HG03354 (cell line): ENCODE results near the gene OR9Q1.
"Not testable (repeated sequence)": the region's sequence is repeated elsewhere in the genome, so short reads cannot be mapped to it uniquely, and the experiment has no call there.

Experiments used
- ATAC-seq: cut with Tn5 transposase; IDR thresholded peaks from one replicate; pipeline ENCODE4 v1.9.1; 2021; ENCODE audit warnings: mild to moderate bottlenecking; ENCODE audit not compliant: unreplicated experiment, poor library complexity, severe bottlenecking

The OR9Q1 gene, protein sequence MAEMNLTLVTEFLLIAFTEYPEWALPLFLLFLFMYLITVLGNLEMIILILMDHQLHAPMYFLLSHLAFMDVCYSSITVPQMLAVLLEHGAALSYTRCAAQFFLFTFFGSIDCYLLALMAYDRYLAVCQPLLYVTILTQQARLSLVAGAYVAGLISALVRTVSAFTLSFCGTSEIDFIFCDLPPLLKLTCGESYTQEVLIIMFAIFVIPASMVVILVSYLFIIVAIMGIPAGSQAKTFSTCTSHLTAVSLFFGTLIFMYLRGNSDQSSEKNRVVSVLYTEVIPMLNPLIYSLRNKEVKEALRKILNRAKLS

GRCh38 chr11:58023435-58023931 is at the start of gene OR9Q1:
OR9Q1 (plus strand) TSS chr11:58023881; CDS start chr11:58179445, 155,564 bp downstream.
- ATAC-seq = no peak

- no peak for ATAC-seq
These were observed 49.5 kb upstream of the OR9Q1 start for GRCh38 chr11:57974132-57974531.

- ATAC-seq = no peak
These were observed 48.7 kb upstream of the OR9Q1 start for GRCh38 chr11:57974848-57975601.

- ATAC-seq = no peak
These were observed 46.0 kb upstream of the OR9Q1 start for GRCh38 chr11:57977709-57978108.

- ATAC-seq = no peak
These were observed 44.8 kb upstream of the OR9Q1 start for GRCh38 chr11:57978686-57979531.

GRCh38 chr11:57979532-57980079 is 44.1 kb upstream of the OR9Q1 start:
- ATAC-seq = no peak

DNA sequence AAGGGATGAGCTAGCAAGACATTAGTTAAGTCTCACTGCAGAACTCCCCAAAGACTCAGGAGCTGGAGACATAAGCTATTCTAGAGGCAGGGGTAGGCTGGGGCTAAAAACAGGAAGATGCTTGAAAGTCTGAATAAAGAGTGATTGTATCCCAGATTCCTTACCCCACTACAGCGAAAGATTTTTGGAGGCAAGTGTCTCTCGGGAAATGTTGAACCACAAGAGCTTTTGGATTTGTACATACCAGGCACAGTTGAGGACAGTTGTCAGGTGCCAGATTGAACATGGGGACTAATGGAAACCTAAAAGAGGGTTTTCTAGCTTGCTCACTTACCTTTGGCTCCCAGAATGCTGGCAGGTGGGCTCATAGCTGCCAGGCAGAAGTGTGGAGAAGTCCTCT is 43.5 kb upstream of the OR9Q1 start:
- no peak for ATAC-seq

- no peak for ATAC-seq
These were observed 42.1 kb upstream of the OR9Q1 start for GRCh38 chr11:57981536-57981935.

DNA sequence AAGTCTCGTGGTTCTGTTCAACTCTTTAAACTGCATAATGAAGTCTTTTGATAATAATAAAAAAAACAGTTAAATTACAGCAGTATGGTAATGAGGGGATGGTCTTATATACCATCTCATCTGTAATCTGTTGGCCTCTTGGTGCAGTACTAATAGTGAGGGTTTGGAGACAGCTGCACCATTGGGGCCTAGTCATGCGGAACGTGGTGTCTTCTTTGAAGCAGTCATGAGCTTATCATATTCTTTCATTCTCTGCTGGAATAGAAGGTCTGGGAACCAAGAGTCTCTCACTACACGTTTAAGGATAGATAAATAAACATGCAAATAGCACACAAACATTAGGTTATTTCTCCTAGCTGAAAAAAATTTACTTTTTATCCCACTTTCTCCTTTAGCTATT is 40.9 kb upstream of the OR9Q1 start:
- no peak for ATAC-seq

GRCh38 chr11:57983191-57983590 is 40.5 kb upstream of the OR9Q1 start:
- no peak for ATAC-seq

DNA sequence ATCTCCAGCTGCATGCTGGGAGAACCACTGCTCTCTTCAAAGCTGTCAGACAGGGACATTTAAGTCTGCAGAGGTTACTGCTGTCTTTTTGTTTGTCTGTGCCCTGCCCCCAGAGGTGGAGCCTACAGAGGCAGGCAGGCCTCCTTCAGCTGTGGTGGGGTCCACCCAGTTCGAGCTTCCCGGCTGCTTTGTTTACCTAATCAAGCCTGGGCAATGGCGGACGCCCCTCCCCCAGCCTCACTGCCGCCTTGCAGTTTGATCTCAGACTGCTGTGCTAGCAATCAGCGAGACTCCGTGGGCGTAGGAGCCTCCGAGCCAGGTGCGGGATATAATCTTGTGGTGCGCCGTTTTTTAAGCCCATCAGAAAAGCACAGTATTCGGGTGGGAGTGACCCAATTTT is 24.2 kb upstream of the OR9Q1 start:
- not testable (repeated sequence) for ATAC-seq

GRCh38 chr11:58000021-58000420 is 23.7 kb upstream of the OR9Q1 start:
- ATAC-seq = not testable (repeated sequence)

DNA sequence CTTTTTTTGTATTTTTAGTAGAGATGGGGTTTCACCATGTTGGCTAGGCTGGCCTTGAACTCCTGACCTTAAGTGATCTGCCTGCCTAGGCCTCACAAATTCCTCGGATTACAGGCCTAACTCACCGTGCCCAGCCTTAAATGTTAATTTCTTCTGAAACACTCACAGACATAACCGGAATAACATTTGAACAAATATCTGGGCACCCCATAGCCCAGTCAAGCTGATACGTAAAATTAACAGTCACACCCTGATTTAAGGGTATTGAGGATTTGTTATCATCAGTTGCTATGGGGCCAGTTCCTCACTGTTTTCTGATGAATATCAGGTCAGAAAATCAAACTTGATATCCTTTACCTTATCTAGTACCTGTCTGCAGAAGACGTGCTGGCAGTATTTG is 23.0 kb upstream of the OR9Q1 start:
- no peak for ATAC-seq

DNA sequence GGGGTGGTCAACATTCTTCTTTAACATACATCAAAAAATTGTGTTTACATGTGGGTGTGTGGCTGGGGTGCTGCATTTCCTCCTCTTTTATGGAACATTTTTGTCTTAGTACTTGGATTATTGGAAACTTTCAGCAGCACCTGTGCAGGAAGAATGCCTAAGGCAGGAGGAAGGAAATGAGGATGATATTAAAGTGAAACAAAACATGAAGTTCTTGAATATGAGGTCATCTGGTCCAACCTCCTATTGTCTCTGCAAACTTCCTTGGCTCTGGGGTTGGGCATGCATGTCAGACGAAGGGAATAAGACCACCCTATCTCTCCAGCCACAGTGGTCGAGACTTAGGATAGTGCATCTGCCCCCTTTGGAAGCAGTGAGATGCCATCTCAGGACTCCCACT is 20.6 kb upstream of the OR9Q1 start:
- no peak for ATAC-seq

DNA sequence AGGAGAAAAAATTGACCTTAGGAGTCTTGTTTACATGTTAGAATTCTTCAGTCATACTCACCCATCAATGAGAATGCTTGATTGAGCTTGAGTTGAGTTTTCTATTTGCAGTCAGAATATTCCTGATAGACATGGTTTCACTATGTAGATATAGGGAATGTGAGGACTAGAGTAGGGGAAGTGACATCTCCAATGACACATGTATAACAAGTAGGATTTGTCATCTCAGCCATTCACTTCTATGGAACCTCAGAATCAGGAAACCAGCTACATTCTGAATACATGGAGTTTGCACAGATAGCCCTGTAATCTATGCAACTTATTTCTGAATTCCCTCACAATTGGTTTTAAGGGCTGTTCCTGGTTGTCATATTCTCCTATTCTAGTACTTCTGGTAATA is 20.1 kb upstream of the OR9Q1 start:
- ATAC-seq = no peak

DNA sequence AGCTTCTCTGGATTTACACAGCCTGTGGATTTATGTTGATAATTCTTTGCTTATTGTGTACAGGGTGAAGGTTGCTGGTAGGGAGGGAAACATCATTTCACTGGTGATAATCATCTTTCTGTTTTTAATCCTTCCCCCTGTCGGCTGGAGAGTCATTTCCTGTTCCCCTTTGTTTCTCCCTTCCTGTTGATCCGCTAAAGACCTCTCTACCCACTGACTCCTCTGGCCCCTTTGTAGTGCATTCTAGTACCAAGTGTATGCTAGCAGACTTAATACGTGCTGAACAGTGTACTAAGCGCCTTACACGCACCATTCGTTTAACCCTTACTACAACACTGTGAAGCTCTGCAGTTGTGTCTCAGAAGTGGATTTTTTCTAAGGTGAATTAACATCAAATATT is 19.0 kb upstream of the OR9Q1 start:
- ATAC-seq = no peak

DNA sequence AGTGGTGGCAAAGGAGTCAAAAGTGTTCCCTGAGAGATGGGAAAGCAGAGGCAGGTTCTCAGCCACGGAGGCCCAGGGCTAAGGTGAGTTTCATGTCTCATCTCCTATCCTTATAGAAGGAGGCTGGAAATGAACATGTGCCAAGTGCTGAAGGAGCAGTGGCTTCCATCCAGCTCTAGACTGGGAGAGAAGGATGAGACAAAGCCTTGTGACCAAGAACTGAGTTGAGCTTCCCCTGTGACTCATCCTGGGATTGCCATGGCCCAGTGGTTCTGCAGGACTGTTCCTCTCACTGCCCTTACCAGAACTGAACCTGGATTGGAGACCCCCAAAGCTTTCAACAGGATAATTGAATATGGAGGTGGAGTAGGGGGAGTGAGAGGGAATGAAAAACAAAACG is 16.7 kb upstream of the OR9Q1 start:
- ATAC-seq = no peak

GRCh38 chr11:58011771-58012170 is 11.9 kb upstream of the OR9Q1 start:
- no peak for ATAC-seq

- ATAC-seq = no peak
These were observed 965 bp downstream of the OR9Q1 start for GRCh38 chr11:58024601-58025091.

DNA sequence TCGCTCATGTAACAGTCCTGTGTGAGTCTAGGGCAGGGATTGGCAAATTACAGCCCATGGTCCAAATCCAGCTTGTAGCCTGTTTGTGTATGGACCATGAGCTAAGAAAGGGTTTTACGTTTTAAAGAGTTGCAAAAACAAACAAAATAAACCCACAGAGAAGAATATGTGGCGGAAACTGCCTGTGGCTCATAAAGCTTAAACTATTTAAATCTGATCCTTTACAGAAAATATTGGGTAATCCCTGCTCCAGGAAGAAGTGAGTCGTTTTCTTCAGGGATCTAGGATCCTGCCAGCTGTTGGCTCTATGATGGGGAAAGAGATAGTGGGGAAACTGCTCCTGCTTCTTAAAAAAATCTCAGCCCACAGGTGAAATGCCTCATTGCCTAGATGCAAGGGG is 3.7 kb downstream of the OR9Q1 start:
- ATAC-seq = no peak
